Suprapubic skin (tissue), 4 donors: ENCODE results near the gene SELENOH.
"Not testable (repeated sequence)": the region's sequence is repeated elsewhere in the genome, so short reads cannot be mapped to it uniquely, and the experiment has no call there.

Experiments
- CTCF ChIP-seq, 2 donors: fragments of 200-600 bp in 1 of 2; fragments of 450-650 bp in 1 of 2; sonication (generic) in 1 of 2; IDR thresholded peaks; one replicate each; pipeline ENCODE4 v1.5.1; 2016 to 2019; ENCODE audit warnings: antibody characterized with exemption in 2 of 2, mild to moderate bottlenecking in 1 of 2, moderate library complexity in 1 of 2
- EP300 ChIP-seq: sonication (generic); formaldehyde crosslinking; IDR thresholded peaks from one replicate; pipeline ENCODE4 v1.6.1; 2017; ENCODE audit warnings: antibody characterized with exemption
- POLR2A ChIP-seq, 2 donors: fragments of 450-650 bp; IDR thresholded peaks; one replicate each; pipeline ENCODE4 v1.6.1; 2017; ENCODE audit warnings: antibody characterized with exemption in 2 of 2, mild to moderate bottlenecking in 2 of 2, moderate library complexity in 2 of 2
- POLR2AphosphoS5 ChIP-seq, 3 donors: sonication (generic); formaldehyde crosslinking; IDR thresholded peaks; one replicate each; pipeline ENCODE4 v1.6.1; 2017; ENCODE audit warnings: antibody characterized with exemption in 3 of 3

- not testable (repeated sequence) for TF ChIP-seq CTCF (IDR thresholded peaks at IDR 0.05); POLR2AphosphoS5 (IDR thresholded peaks at IDR 0.05); POLR2A (IDR thresholded peaks at IDR 0.05); EP300
Observed at GRCh38 chr11:57705432-57705831, 35.9 kb upstream of the SELENOH start.
